MCF 10A (cell line): ENCODE measurements around the gene KCNIP2. TPM values are rescaled to one million over a fixed set of nuclear protein-coding genes. Genes with fewer than 3 reads are reported as not detected.

ENCODE experiments used
- BruUV-seq: library from RNA; stranded (reverse); fragments of 400-500 nt; replicated peaks from 2 replicates; lab custom pipeline; 2021; lab: Mats Ljungman, UMichigan
- CTCF ChIA-PET: fragments of 300-600 bp; sonication (Branson Sonifier 250); formaldehyde crosslinking; extraction: SDS; loops from one replicate; lab custom pipeline; 2021; ENCODE audit warnings: antibody characterized with exemption, inconsistent platforms; lab: Yijun Ruan, JAX
- POLR2A ChIA-PET: fragments of 300-600, 350-650 bp; sonication (Branson Sonifier 250); formaldehyde crosslinking; extraction: SDS; loops from one replicate; lab custom pipeline; 2020; ENCODE audit warnings: antibody characterized with exemption, inconsistent platforms; lab: Yijun Ruan, JAX
- DNase-seq: peaks from one replicate; pipeline ENCODE4 v3.0.0-alpha.2; 2018; ENCODE audit not compliant: unreplicated experiment
- H3K27ac Mint-ChIP-seq: one replicate; pipeline ENCODE4 v1.8.0; 2022; ENCODE audit warnings: mild to moderate bottlenecking, low read depth, mixed read lengths; ENCODE audit not compliant: unreplicated experiment
- H3K27me3 Mint-ChIP-seq: one replicate; pipeline ENCODE4 v1.8.0; 2022; ENCODE audit warnings: mixed read lengths; ENCODE audit not compliant: insufficient read depth, unreplicated experiment
- H3K36me3 Mint-ChIP-seq: one replicate; pipeline ENCODE4 v1.8.0; 2022; ENCODE audit warnings: mild to moderate bottlenecking, moderate library complexity, mixed read lengths; ENCODE audit not compliant: insufficient read depth, unreplicated experiment
- H3K4me1 Mint-ChIP-seq: one replicate; pipeline ENCODE4 v1.8.0; 2022; ENCODE audit warnings: mixed read lengths; ENCODE audit not compliant: insufficient read depth, unreplicated experiment
- H3K4me3 Mint-ChIP-seq: one replicate; pipeline ENCODE4 v1.8.0; 2022; ENCODE audit warnings: mild to moderate bottlenecking, moderate library complexity, mixed read lengths; ENCODE audit not compliant: unreplicated experiment
- H3K9me3 Mint-ChIP-seq: one replicate; pipeline ENCODE4 v1.8.0; 2022; ENCODE audit warnings: mixed read lengths; ENCODE audit not compliant: unreplicated experiment
- intact Hi-C: fragments of 100-400 bp; cut with micrococcal nuclease; formaldehyde crosslinking; loops from 2 replicates; pipeline ENCODE4 v1.14.1; 2022
- total RNA-seq: library from RNA; stranded (reverse); gene quantifications from 2 replicates; pipeline ENCODE4 v1.2.3, GENCODE V29; 2022
- TF ChIP-seq, protein P1 (sequence below): fragments of 200-600 bp; IDR thresholded peaks from one replicate; pipeline ENCODE4 v1.8.0; 2022; ENCODE audit warnings: antibody characterized with exemption, mild to moderate bottlenecking; ENCODE audit not compliant: unreplicated experiment

Gene KCNIP2
- total RNA-seq, 1 experiment from 2014 or later = 2.1 TPM

- peaks cover 28% of the 10 kb centered on the region for H3K4me1 Mint-ChIP-seq
- H3K27ac Mint-ChIP-seq = peak within 1 kb of the TSS; percentile 98
- peaks cover 65% of the 10 kb centered on the region for H3K36me3 Mint-ChIP-seq
- ChIA-PET POLR2A (interaction anchor here (0.6 to 6.2 kb wide), 16 partner anchors 9 to 835 kb away, joined by 3 to 58 read pairs (median 3); partner anchors contain the start of genes HPS6 and OGA), CTCF (interaction anchor here (0.6 to 5.5 kb wide), 12 partner anchors 12 to 635 kb away, joined by 3 to 47 read pairs (median 7); no protein-coding TSS in a partner anchor)
- TF ChIP-seq, protein P1, sequence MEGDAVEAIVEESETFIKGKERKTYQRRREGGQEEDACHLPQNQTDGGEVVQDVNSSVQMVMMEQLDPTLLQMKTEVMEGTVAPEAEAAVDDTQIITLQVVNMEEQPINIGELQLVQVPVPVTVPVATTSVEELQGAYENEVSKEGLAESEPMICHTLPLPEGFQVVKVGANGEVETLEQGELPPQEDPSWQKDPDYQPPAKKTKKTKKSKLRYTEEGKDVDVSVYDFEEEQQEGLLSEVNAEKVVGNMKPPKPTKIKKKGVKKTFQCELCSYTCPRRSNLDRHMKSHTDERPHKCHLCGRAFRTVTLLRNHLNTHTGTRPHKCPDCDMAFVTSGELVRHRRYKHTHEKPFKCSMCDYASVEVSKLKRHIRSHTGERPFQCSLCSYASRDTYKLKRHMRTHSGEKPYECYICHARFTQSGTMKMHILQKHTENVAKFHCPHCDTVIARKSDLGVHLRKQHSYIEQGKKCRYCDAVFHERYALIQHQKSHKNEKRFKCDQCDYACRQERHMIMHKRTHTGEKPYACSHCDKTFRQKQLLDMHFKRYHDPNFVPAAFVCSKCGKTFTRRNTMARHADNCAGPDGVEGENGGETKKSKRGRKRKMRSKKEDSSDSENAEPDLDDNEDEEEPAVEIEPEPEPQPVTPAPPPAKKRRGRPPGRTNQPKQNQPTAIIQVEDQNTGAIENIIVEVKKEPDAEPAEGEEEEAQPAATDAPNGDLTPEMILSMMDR = no peak
- intact Hi-C loops = loop anchor here (5.0 kb wide), 1 partner anchor 621 kb away; no protein-coding TSS in a partner anchor
- H3K9me3 Mint-ChIP-seq = no peaks in the 10 kb centered on the region
- no peaks in the 10 kb centered on the region for H3K27me3 Mint-ChIP-seq
- DNase-seq = peak; percentile 83
- H3K4me3 Mint-ChIP-seq = peak within 1 kb of the TSS; percentile 100
- TSS peak; percentile 27 for BruUV-seq
These were observed 60.5 kb downstream of the KCNIP2 start, which contains the start of gene NPM3 for GRCh38 chr10:101782811-101783735. Gene NPM3 (minus strand): TSS chr10:101783446. CDS start chr10:101783390, 56 bp downstream.

DNA sequence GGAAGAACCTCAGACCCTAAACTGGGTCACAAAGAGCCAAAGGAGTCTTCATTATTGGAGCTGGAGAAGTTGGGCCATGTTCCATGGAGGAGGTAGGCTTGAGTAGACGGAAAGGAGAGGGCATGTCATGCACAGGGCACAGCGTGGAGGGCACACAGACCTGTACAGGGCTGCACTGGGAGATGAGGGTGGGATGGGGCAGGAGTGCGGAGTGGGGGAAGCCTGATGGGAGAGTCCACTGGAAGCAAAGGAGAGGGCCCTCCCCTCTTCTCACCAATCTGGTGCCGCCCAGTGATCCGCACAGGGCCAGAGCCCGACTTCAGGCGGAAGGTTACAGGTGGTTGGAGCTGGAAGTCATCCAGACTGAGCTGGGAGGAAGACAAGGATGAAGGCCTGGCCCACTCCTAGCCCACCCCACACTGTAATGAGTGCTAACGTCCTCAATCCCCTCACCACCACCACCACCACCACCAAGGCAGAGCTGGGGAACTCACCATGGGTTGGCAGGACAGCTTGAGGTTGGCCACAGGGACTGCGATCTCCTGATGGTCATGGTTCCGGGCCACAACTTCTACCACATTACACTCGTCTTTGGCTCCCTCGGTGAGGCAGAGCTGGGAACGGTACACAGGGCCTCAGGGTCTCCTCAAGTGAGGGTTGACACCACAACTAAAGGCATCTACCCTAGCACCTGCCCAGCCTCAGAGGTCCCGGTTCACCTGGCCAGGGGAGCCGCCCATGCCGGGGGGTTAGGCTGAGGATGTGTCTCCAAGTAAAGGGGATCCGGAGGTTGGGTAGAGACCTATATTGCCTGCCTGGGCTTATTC is 61.4 kb downstream of the KCNIP2 start:
- Mint-ChIP-seq H3K9me3 (no peaks in the 10 kb centered on the region), H3K4me1 (peaks cover 28% of the 10 kb centered on the region), H3K4me3 (peak overlapping the region; percentile 100), H3K27ac (peak overlapping the region; percentile 98), H3K27me3 (no peaks in the 10 kb centered on the region), H3K36me3 (peaks cover 56% of the 10 kb centered on the region)
- CTCF ChIA-PET = interaction anchor here (0.6 to 5.5 kb wide), 18 partner anchors 10 to 686 kb away, joined by 3 to 47 read pairs (median 5); partner anchors contain the start of gene POLL
- intact Hi-C loops = loop anchor here (1.0 to 5.0 kb wide), 5 partner anchors 180 to 620 kb away; no protein-coding TSS in a partner anchor
- peak; percentile 4 for DNase-seq
- TF ChIP-seq, protein P1 = no peak
- POLR2A ChIA-PET = interaction anchor here (0.7 to 6.2 kb wide), 4 partner anchors 14 to 739 kb away, joined by 3 to 58 read pairs (median 30); partner anchors contain the start of gene OGA
- no TSS peak for BruUV-seq

DNA sequence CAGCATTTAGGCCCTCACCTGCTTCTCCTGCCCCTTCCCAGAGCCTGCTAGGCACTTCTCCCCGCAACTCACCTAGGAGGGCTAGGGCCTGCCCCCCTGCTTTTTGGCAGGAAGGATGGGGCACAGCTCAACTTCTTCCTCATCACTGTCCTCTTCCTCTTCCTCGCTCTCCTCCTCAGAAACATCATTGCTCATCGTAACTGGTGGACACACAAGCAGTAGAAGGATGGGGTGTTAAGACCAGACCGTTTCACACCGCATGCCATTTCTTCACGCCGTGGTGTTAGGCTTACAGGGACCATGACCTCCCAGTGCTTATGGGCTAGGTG is 62.0 kb downstream of the KCNIP2 start:
- peak overlapping the region; percentile 100 for H3K4me3 Mint-ChIP-seq
- BruUV-seq = no TSS peak
- H3K36me3 Mint-ChIP-seq = peaks cover 50% of the 10 kb centered on the region
- H3K4me1 Mint-ChIP-seq = peaks cover 28% of the 10 kb centered on the region
- no peaks in the 10 kb centered on the region for H3K9me3 Mint-ChIP-seq
- H3K27ac Mint-ChIP-seq = peak overlapping the region; percentile 70
- intact Hi-C loops = loop anchor here (1.0 to 5.0 kb wide), 5 partner anchors 179 to 619 kb away; no protein-coding TSS in a partner anchor
- TF ChIP-seq, protein P1 = no peak
- POLR2A ChIA-PET = interaction anchor here (0.7 to 6.2 kb wide), 5 partner anchors 15 to 293 kb away, joined by 3 to 58 read pairs (median 4); partner anchors contain the start of gene OGA
- CTCF ChIA-PET = interaction anchor here (0.6 to 5.5 kb wide), 49 partner anchors 8 to 1583 kb away, joined by 3 to 47 read pairs (median 4); partner anchors contain the start of gene POLL
- no peaks in the 10 kb centered on the region for H3K27me3 Mint-ChIP-seq
- DNase-seq = no peak
